Measurements from ENCODE around the gene TMEM158.

Gene TMEM158

DNA sequence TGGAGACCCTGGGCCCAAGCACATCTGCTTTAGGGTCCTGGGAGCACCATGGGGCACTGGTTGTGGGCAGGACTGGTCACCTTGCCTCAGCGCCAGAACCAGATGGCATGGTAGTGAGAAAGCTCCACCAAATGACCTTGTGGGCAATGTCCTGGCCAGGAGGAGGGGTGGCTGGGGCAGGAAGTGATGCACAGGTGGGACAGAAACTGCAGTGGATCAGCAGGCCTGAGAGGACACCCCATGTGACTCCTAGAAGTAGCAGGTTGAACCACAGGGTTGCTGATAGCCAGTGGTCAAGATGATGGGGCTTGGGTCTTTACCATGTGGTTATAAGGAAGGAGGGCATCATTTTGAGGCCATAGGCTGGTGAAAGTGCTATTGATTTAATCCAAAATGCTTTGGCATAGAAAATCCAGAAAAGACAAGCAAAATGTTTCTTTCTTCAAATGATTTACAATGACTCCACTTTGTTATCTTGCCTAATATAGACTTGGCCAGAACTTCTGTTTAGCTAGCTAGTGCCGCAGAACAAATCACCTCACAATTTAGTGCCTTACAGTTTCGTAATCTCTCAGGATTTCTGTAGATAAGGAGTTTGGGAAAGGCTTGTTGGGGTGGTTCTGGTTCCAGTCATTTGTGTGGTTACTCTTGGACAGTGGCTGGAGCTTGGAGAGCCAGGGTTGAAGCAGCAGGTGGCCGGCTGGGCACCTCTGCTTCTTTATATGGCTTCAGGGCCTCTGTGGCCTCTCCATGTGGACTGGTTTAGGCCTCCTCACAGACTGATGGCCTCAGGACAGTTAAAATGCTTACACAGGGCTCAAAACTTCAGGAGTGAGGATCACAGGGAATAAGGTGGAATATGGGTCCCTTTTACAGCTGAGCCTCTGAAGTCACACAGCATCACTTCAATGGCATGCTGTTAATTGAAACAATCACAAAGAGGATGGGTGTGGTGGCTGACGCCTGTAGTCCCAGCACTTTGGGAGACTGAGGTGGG lies 27.5 kb downstream of the TMEM158 start:
- no peak for DNase-seq

DNA sequence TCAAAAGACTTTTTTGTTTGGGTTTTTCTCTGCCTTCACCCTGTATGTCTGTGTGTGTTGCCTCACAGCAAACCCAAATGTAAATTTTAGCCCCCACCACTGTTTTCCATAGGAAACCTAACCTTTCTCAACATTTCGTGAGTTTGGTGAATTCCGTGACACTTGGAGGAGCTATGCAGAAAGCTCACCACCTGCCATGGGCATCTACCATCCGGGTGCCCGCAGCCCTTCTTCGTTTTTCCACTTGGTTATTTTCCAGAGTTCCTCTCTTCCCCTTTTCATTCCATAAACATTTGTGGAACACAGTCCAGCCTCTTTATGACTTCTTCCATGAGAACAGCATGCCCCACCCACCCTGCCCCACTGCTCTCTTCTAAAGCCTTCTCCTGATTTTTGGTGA lies 31.3 kb downstream of the TMEM158 start:
- no peak for DNase-seq

DNA sequence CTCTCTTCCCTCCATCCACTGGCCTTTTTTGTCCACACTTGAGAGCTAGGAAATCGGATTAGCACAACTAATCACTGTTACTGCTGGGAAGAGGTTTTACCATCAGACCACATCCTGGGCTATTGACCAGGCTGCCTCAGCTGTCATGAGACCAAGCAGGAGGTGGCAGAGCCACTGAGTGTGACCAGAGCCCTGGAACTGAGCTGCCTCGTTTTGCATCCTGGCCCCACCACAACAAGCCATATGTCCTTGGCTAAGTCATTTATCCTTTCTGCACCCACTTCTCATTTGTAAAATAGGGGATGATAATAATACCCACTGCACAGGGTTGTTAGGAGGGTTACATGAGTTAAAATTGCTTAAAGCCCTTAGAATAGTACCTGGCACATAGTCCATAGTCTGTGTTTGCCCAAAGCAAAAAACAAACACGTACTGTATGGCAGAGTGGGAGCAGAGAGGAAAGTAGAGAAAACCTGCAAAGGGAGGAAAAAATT lies 34.1 kb downstream of the TMEM158 start:
- DNase-seq = no peak

DNA sequence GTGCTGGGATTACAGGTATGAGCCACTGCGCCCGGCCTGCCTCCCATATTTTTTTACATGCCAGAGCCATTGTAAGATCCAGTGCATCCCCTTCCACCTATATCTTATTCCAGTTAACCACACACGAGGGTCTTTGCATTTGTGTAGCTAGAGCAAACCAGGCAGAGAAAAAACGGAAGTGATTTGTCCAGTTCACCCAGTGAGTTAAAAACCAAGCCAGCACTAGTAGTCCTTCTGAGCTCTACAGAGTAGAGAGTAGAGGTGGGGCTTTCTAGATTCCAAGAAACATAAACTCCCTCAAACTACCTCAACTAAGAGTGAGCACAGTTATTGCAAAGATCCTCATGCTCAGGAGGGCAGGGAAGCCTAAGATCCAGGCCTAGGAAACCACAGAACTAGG lies 34.7 kb downstream of the TMEM158 start:
- no peak for DNase-seq

DNA sequence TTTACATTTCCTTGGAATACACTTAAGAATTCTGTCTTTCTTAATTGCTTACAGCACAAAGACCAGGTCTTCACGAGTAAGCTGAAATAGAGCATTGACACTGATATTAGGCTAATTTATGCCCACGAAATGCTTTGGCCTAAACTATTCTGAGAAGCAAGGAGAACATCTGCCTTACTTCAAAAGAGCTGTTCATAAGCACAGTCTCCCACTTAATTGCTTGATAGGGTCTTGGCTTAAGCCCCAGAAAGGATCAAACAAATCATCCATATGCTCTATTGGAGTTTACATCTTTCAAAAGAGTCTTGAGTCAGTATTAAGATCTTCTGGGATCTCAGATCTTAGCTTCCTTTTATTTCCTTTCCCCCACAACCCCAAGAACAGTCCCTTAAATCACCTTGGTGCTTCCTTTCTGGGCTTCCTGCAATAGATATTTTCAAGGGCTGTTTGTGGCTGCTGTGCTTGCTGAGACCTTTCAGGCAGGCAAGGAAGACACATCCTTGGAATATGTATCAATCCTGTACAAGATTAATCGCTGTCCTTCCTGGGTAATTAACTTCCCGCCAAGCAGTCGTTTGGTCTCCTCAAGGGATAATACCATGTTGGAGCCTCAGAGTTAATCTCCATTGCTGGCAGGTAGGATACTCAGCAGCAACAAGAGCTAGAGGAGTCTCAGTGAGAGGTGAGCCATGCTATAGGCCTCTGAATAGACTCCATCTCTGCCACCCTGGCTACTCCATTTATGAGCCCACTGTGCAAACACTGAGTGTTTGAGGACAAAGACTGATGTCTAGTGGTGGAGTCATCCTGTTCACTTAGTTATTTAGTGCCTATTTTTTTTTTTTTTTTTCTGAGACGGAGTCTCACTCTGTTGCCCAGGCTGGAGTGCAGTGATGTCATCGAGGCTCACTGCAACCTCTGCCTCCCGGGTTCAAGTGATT lies 37.1 kb downstream of the TMEM158 start:
- DNase-seq = no peak

DNA sequence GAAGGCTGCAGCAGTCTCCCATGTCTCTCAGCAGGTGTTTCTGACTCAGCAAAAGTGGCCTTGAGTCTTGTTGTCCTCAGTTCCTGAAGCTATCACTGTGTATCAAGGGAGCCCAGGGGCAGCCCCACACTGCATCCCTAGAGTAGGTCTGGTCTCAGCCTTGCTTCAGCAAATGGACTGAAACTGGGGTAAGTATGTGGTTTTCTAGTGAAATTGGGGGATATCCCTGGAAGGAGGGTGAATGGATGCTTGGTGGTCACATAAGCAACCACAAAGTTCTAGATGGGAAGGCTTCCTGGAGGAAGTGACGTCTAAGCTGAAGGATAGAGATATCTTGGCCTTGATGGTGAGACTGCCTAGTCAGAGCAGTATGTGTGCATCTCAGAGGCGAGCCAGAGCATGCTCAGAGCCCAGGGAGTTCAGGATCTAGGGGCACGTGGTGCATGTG lies 38.4 kb downstream of the TMEM158 start:
- DNase-seq = peak; percentile 42

DNA sequence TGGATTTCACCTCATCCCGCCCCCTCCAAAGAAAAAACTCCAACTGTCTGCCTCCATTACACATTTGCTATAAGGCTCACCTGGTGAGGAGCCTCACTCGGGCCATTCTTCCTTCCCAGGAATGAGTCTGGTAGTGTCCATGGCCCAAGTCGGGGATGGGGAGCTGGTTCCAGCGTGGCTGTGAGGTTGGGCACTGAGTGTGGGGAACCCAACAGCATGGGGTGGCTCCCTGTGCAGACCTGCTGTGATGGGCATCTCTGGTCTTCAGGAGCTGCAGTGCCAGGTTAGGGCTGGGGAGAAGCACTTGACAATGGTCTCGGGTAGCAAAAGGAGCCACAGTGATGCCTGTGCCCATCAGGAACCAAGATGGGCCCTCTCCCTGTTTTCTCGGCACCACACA lies 39.2 kb downstream of the TMEM158 start:
- DNase-seq = no peak

DNA sequence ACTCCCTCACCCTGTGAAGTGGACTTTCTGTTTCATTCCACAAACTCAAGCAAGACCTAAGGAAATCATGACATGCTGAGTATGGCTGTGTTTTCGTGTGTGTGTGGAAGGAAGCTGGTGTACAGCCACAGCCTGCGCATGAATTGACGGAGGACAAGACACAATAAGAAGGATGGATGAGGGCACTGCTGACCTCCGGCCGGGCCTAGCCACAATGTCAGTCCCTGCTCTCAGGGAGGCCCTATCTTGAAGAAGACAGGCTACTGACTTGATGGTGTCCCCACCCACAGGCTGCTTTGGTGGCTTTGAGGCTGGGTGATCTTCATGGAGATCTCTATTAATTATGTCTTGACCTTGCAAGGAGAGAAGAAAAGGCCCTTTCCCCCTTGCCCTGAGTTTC lies 40.6 kb downstream of the TMEM158 start:
- DNase-seq = no peak

DNA sequence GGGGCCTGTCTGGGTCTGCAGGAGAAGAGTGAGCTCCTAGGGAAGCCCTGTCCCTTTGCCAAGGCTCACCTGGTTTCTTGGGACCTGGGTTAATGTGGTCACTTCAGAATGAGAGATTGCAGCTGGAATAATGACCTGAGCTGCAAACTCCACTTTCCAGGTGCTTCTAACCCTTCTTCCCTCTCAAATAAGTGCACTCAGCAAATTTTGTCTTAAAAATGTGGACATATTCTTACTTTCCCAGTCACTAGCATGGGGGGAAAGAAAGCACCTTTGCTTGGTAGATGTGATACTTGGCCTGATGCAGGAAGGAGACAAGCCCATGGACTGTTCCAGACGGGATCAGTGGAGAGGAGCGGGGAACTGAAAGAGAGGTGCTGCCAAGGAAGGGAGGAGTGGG lies 41.0 kb downstream of the TMEM158 start:
- no peak for DNase-seq

DNA sequence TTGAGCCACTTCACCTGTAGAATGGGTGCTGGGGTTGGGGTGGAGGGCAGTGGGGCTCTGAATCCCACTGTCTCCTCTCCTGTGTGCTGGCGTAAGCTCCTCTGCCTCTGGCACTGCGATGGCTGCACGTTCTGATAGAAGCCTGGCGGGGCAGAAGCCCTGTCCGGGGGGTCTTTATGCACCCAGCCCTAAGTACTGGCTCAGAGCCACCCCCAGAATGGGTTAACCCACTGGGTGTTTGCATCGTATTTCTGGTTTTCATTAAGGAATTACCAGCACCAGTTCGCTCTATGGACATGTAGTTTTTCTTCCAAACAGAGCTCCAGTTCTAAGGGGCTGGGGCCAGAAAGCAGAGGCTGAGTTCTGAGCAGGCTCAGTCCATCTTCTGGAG lies 42.2 kb downstream of the TMEM158 start:
- DNase-seq = no peak

DNA sequence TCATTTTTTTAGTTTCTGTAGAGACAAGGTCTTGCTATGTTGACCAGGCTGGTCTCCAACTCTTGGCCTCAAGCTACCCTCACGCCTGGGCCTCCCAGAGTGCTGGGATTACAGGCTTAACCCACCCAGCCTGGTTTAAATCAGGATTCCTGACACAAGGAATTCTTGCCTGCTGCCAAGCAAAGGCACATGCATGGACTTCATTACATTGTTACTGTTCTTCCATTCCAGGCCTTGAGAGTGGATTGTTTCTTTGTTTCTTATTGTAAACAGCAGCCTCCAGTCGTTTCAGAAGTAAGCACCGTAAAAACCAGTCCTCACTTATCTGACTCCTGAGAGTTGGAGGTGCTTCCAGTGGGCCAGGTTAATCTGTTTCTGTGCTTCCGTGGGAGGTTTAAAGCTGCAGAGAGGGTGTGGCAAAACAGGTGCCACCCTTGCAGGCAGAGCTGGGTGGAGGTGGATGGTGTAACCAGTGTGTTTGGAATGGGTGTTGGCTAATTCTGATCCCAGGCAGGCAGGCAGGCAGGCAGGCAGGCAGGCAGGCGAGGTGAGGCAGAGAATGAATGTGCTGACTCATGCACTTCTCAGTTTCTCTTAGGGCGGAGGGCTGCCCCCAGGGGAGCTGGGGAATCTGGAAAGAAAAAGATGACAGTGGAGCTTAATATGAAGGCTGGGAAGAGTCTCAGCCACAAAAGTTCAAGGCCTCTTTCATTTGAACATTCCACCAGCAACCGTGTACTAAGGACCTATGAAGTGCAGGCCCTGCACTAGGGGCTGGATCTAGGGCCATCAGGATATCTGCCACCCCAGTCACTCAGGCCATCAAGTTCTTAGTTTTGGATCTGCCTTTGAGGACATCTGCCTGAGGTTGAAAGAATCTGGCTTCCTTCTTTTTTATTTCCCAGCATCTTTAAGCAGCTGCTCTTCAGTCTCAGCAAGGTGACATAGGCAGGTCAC lies 42.9 kb downstream of the TMEM158 start:
- no peak for DNase-seq

DNA sequence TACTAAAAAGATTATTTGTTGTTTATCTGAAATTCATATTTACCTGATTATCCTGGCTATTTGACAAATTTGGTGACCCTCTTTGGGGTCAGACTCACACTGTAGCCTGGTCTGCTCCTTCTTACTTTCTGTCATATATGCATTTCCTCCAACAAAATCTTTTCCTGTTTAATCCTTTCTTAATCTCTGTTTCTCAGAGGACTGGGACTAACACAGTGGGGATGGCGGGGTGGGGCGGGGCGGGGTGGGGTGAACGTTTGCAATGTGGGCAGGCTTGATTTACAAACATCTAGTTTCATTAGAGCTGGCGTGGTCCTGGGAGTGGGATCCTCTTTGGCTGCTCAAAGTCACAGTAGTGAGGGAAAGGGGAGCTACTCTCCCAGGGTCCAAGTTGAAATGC lies 44.6 kb downstream of the TMEM158 start:
- DNase-seq = no peak

DNA sequence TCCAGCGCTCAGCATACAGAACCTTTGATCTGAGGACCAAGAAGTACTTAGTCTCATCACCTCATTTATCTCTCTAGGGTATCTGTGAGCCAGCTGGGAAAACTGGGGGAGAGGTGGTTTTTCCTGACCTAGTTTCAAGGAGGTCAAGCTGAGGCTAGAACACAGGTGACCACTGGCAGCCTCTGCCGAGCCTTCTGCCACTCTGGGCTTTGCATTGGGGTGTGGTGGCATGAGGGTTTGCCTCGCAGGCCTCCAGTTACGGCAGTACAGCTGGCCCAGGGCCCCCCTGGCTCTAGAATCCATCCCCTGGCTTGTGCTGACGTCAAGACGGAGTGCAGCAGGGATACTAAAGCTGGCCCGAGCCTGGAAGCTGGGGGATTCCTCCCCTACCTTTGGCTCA lies 45.2 kb downstream of the TMEM158 start:
- DNase-seq = no peak

DNA sequence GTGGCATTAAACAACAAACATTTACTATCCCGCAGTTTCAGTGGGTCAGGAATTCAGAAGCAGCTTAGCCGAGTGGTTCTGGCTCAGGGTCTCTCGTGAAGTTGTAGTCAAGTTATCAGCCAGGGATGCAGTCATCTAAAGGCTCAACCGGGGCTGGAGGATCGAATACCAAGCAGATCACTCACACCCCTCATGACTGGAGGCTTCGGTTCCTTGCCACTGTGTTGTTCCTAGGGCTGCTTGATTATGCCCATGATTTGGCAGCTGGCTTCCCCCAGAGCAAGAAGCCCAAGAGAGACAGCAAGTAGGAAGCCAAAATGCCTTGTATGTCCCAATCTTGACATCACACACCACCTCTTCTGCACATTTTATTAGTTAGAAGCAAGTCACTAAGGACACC lies 46.0 kb downstream of the TMEM158 start:
- no peak for DNase-seq

DNA sequence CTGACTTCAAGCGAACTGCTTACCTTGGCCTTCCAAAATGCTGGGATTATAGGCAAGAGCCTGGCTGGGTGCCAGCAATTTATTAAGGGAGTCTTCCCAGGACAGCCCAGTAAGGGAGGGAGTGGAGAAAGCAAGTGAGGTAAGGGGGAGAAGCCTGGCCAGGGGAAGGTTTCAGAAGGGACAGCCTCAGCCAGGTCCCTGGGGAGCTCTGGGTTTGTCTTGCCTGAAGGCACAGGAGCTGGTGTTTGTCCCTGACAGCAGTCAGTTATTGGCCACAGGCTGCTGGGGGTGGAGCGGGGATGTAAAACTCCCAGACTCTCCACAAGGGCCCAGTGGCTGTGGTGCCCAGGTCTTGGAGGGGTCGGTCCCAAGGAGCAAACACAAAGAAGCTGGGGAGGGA lies 46.9 kb downstream of the TMEM158 start:
- no peak for DNase-seq

DNA sequence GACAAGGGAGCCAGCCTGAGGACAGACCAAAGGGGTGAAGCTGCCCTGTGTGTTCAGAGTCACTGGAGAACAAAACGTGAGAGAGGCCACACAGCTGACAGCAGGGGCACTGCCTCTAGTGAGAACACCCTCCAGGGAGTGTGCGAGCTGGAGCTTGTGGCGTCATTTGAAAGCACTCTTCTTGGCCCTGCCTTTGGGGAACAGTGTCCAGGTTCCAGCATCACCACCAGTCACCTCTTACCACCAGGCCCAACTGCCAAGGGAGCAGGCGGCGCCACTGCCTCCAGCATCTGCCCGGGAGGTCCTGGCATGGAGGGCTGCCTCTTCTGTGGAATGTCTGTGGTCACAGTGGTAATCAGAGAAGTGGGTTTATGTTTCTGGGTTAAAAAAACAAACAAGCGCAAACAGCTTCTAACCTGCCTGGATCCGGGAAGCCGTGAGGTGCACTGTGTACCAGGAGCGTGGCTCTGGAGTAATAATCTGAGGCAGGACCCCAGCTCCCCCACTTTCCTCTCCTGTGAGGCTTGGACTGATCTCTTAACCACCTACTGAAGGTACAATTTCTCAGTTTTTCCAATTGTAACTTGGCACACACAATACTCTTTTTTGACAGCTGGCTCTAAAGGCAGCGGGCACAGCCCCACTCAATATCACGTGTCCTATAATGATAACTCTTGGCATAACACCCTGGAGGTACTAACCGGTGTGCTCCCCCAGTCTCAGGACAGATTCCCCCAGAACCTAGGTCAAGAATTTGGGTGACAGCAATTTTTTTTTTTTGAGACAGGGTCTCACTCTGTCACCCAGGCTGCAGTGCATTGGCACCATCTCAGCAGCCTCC lies 47.7 kb downstream of the TMEM158 start:
- no peak for DNase-seq

DNA sequence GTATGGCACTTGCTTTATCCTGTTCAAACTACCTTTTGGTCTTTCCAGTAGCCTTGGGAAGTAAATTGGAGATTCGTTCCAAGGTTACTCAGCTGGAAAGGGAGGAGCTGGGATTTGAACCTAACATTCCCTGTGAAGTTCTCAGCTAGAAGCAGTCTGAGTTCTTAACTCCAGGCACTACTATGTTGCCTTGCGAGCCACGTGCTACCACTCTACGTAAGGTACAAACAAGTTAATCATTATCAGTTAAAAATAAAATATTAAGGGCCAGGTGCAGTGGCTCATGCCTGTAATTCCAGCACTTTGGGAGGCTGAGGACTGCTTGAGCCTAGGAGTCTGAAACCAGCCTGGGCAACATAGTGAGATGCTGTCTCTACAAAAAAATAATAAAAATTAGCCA lies 49.2 kb downstream of the TMEM158 start:
- no peak for DNase-seq
